Right forelimb (tissue), 1 donor: ENCODE measurements around the gene KDM4B.
"Not testable (repeated sequence)": the region's sequence is repeated elsewhere in the genome, so short reads cannot be mapped to it uniquely, and the experiment has no call there.

Experiments used
- DNase-seq: peaks from one replicate; pipeline ENCODE4 v3.0.0-alpha.2; 2018

KDM4B gene

DNA sequence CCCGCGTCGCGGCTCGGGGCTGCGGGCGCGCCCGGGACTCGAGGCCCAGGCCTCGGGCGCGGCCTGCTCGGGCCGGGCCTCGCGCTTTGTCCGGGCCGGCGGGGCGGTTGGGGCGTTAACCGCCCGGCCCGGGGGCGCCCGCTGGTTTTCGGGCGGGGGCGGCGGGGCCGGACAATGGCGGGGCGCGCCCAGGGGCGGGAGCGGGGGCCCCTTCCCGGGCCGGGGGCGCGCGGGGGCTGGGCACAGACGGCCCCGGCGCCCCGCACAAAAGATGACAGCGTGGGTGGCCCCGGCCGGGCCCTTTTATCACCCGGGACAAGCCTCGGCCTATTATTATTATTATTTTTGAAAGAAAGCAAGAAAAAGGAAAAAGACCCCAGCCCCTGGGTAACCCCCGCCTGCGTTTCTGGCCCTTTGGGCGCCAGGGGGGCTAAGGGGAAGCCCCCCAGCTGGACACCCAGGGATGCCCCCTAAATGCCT is 419 bp downstream of the KDM4B start:
- no peak for DNase-seq

DNA sequence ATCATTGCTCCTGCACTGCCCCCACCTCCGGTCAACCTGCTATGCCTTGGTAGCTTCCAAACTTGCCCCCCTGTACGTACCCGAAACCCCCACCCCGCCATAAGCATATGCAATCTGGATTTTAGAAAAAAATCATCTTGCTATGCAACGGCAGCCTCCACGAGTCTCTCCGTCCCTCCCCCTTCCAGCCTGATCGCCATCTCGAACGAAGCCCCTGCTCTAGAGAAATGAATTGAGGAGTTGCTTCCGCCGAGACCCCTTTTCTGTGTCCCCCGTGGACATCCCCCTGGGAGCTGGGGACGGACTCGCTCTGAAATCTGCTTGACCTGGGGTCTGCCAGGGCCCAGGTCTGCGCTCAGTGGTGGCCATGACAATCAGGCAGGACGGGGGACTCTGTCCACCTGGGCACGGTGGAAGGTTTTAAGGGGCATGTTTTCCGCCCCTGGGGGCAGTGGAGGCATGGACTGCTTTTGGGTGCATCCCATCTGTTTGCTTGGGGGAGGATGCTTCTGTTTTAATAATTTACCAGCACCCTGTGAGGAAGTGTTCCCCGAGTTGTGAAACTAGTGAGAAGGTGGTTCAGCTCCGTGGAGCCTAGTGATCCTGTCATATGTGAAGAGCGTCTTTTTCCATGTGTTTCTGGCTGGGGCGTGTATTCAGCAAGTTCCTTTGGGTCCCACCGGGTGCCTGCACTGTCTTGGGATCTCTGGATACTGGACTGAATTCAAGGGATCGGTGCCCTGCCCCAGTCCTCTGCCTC is 1.0 kb downstream of the KDM4B start:
- no peak for DNase-seq

DNA sequence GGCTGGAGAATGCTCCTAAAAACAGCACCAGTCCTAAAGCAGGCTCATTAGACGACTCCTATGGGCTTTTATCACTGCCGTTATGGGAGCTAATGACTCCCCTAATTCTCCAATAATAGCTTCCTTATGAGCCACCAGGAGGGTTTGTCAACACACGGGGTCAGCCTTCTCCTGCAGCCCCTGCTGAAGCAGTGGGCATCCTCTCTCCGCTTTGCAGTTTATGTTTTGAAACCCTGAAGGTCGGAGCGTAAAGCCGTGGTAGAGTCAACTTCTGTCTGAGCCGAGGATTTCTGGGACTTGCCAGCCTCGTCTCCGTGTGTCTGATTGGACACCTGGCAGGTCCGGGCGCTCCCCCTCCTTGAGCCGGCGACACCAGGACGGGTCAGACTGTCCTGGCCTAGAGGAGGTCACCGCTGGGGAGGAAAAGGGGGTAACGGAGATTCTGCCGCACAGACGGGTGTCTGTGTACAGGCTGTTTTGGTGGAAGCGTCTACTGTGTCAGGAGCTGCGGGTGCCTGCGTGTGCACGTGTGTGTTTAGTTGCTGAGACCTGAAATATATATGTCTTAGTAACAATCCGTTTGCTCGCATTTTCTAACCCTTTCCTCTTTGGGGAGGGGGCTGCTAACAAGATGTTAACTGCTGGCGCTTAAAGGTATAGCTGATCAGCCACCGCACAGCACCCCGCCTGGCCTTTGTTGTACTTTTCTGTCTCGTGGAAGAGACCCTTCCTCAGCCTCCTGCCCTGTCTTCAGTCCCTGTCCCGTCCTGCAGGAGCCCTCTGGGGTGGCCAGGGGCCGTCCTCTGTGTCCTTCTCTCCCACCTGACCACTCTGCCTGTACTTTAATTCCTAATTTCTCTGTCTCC is 1.9 kb downstream of the KDM4B start:
- no peak for DNase-seq

DNA sequence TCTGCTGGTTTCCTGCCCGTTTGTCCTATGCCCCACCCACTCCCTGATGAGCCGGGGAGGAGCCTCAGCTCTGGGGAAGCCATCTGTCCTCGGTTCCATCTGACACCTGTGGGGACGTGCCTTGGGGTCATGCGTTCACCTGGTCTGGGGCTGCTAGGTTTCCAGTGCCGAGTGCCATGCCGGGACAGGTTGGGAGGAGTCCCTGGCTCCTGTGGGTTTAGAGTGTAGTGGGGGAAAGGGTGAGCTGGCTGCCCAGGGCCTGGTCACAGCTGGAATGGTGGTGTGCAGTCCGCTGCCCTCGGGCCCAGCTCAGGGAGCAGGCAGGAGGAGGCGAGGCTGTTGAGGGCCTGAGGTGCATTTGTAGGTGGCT is 2.5 kb downstream of the KDM4B start:
- no peak for DNase-seq

DNA sequence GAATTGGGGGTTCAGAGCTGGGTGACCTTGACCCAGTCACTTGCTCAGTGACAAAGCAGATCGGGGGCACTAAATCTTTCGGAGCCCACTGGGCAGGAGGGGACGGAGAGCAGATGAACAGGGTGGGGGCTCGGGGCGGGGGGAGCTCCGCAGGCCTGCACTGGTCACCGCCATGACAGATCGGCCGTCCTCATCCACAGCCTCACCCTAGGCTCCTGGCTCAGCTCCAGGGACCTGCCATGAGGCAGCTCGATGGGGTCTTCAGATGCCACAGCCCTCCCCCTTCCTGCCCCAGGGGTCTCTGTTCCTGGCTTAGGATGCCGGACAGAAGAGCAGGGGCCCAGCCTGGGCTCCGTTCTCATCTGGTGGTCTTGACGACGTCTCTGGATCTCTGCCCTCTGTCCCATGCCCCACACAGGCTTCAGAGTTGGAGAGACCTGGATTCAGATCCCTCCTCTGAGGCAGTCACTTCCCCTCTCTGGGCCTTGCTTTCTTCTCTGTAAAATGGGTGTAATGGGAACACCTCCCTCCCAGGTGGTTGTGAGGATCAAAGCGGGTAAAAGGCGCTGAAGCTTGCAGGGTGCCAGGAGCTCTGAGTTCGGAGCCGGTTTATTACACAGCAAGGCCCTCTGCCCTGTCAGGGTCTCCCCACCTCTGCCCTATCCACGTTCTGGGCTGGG is 3.0 kb downstream of the KDM4B start:
- DNase-seq = no peak

DNA sequence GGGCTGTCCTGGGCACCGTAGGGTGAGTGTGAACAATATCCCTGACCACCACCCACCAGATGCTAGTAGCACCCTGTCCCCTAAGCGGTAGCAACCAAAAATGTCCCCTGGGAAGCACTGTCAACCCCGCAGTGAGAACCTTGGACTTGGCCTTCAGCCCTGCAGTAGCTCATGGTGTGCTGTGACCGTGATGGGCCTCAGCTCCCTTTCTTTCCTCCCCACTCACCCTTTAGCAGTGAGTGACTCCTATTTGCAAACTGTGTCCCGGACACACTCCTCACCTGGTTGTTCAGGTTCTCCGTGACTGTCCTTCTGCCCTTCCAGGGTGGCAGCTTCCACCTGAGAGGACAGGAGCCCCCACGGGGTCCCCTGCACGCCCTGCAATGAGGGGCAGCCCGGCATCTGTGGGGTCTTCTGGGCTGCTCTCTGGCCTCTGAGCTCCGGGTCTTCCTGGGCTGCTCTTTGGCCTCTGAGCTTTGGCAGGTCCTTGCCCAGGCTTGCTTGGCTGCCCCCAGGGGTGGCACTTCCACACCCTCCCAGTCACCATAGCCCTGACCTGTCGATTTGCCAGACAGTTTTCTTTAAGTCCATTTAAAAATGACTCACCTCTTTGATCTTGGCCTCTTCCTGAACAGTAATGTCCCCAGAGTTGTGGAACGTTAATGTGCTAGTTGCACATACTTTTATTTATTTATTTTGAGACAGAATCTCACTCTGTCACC is 3.8 kb downstream of the KDM4B start:
- no peak for DNase-seq

DNA sequence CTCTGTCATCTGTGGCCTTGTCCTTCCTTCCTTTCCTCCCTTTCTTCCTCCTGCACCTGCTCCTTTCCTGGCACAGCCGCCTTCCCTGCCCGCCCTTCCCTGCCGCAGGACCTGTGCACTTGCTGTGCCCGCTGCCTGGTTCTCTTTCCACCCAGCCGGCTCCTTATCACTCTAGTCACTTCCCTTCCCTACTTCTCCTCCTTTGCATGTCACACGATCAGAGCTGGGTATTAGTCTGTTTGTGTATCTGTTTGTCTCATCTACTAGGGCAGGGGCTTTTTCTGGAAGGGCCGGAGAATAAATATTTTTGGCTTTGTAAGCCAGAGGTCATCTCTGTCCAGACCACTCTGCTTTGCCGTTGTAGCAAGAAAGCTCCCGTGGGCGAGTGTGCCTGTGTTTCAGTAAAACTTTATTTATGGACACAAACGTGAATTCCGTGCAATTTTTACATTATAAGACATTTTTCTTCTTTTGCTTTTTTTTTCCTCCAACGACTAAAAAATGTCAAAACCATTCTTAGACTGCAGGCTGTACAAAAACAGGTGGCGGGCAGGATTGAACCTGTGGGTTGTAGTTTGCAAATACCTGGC is 6.1 kb downstream of the KDM4B start:
- DNase-seq = no peak

DNA sequence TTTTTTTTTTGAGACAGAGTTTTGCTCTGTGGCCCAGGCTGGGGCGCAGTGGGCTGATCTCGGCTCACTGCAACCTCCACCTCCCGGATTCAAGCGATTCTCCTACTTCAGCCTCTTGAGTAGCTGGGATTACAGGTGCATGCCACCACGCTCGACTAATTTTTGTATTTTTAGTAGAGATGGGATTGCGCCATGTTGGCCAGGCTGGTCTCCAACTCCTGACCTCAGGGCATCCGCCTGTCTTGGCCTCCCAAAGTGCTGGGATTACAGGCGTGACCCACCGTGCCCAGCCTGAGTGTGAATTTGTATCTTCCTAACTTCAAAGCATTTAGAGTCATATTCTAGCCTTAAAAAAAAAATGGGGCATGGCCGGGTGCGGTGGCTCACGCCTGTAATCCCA is 6.7 kb downstream of the KDM4B start:
- DNase-seq = not testable (repeated sequence)

DNA sequence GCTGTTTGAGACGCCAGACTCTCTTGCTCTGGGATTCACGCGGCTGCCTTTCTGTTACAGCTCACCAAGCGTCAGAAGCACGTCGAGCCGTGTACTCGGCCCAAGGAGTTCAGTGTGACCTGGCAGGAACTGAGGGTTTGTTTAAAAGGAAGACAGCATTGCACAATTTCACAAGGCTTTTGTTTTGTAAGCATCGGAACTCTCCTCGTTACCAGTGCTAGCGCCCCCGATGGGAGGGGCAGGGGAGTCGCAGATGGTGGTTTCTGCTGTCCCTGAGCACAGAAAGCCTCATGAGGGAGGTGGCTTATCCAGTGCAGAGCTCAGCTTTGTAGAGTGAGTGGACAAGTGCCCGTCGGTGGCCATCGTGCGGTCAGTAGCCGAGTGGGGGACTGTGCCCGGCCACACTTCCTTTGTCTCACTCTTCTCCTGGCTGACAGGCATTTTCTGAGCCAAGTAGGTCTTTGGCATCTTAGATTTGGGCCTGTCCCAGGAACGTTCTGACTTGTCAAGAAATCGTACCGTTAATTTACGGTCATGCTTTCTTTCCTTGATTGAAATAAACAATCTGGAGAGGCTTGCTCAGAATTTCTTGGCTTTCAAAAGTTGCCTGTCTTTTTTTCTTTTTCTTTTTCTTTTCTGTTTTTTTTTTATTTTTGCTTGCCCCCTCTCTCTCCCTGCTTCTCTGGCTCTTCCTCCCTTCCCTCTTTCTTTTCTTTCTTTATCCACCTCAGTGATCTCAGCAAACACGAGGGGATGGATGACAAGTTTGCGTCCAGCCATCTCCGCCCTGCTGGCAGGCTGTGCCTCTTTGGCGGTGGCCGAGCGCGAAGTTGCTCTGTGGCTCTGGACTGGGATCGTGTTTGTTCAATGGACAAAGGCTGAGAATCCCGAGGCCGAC is 7.7 kb downstream of the KDM4B start:
- no peak for DNase-seq

DNA sequence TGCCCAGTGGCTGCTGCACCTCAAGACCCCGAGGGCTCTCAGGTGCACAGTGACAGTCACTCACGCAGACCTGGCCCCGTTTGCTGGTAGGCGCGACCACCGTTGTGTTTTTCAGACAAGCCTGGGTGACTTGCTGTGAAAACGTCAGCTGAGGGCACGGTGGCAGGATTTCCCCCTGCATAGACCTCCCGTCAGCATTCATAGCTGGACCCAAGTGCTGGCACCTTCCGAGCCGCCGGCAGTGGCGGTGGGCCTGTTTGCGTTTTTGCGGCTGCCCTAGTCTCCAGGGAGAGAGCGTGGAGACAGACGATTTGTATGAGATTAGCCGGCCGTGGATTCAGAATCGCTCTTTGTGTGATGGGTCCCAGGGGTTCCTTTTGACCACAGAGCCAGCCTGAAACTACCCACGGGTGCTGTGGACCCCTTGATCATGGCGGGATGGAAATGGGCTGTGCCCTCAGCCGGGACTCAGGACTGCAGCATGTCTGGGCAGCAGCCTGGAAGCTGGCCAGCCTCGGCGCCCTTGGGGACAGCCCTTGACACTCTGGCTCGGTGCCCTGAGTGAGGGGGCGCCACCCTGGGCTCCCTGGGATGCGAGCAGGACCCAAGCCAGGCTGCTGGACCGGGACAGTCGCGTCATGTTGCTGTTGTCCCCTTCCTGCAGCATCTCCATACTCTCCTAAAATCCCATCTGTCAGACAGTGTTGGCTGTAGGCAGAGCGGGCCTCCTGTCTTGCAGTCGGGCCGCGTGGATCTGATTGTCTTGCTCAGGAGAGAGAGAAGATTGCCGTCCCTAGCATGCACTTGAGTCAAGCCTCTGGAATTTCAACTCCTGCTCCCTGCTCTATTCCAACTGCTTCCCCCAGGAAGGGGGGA is 8.6 kb downstream of the KDM4B start:
- no peak for DNase-seq

DNA sequence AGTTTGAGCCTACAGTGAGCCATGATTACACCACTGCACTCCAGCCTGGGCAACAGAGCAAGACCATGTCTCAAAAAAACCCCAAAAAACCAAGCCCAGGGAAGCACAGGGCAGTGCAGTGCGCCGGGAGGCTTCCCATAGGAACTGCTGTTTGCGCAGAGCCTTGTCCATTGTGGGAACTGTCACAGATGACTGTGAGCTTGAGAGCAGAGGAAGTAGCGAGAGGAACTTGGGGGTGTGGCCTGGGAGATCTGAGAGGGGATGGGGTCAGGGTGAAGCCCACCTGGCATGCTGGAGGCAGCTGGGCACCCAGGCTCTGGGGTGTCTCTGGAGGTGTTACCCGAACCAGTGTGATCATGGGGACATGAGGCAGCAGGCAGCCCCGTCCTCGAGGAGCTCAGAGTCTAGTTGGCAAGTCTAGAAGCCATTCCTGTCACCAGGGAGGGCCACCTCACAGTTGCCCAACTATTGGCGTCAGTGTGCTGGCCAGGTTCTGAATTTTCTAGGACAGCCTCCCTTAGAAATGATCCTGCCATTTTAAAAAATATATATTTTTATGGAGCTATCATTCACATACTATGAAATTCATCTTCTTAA is 10.4 kb downstream of the KDM4B start:
- DNase-seq = no peak

DNA sequence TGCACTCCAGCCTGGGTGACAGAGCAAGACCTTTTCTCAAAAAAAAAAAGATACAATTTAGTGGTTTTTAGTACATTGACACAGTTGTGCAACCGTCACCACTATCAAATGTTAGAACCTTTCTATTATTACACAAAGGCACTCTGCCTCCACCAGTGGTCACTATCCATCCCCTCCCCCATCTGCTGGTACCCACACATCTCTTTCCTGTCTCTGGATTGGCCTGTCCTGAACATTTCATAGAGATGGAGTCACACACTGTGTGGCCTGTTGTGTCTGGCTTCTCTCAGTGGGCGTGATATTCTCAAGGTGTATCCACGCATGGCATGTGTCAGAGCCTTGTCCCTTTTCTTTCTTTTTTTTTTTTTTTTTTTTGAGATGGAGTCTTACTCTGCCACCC is 11.2 kb downstream of the KDM4B start:
- no peak for DNase-seq

DNA sequence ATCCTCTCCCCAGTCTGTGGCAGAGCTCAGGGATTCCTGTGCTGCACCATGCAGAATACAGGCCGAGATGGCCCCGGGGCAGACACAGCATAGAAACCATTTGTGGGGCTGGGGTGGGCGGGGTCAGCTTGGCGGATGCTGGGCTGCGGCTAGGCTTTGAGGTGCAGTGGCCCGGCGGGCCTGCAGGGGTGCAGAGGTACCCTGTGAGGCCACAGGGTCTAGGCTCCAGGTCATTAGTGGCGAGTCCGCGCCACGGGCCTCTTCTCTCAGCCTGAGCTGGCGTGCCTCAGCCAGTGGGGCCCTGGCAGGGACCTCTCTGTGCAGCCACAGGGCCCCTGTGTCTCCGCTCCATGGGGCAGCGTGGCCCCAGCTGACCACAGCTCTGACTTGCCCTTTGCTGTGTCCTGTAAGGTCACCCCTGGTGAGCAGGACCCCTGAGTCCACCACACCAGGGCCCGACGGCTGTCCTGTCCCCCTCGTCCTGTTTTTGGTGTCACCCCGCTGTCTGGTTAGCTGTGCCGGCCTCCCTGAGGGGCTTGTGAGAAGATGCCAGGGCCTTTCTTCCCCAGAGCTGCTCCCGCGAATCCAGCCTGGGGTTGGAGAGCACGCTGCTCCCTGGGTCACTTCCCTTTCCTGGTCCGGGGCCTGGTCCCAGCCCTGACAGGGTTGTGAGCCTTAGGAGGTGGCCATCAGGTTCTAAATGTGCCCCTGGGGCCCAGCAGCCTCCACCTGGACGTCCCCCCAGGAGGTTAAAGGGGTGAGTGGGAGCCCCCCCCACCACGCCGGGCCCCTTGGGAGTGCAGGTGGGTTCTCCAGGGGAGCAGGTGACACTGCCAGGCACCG is 12.1 kb downstream of the KDM4B start:
- DNase-seq = no peak

DNA sequence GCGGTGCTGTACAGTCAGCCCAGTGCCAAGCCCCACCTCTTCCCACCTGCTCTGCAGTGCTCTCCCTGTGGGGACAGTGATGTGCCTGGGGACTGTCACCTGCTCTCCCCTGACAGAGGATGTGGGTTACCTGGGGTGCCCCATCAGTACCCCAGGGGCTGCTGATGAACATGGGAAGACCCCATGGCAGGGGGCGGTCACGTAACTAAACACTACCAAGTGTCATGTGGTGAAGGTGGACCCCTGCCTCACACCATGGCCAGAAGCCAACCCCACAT is 12.7 kb downstream of the KDM4B start:
- DNase-seq = no peak

DNA sequence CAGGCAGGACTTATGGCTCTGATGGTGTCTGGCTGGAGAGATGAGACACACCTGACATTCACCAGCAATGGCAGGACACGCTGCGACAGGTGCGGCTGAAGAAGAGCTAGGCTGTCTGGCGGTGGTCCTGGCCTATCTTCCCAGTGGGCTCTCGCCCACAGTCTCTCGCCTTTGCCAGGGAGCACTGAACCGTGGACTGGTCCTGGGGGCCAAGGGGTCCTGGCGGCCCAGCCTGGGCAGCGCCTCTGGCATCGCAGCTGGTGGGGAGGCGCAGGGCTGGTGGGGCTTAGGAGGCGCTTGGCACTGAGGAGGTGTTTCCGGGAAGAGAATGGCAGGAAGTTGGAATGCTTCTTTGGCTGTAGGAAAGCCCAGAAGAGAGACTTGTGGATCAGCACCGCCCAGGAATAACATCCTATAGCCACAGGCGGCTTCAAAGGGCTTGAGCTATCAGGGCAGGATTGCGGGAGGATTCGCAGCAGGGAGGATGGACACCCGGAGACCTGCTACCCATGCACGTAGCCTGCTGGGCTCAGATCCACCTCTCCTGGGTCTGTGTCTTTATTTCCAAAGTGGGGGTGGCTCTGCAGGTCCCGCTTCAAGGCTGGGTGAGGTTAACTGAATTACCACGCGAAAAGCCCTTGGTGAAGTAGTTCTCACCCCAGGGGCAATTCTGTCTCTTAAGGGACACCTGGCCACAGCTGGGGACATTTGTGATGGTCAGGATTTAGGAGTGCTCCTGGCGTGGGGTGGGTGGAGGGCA is 14.6 kb downstream of the KDM4B start:
- DNase-seq = no peak

DNA sequence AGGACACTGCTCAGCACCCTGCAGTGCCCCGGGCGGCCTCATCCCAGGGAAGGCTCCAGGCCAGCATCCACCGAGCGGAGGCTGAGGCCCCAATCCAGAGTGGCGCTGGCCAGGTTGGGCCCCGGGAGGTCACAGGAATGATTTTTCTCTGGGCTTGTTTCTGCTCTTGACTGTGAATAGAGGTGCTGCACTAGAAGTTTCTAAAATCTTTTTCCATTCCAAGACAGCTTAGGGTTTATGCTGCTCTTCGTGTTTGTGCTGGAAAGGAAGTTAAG is 15.1 kb downstream of the KDM4B start:
- no peak for DNase-seq

DNA sequence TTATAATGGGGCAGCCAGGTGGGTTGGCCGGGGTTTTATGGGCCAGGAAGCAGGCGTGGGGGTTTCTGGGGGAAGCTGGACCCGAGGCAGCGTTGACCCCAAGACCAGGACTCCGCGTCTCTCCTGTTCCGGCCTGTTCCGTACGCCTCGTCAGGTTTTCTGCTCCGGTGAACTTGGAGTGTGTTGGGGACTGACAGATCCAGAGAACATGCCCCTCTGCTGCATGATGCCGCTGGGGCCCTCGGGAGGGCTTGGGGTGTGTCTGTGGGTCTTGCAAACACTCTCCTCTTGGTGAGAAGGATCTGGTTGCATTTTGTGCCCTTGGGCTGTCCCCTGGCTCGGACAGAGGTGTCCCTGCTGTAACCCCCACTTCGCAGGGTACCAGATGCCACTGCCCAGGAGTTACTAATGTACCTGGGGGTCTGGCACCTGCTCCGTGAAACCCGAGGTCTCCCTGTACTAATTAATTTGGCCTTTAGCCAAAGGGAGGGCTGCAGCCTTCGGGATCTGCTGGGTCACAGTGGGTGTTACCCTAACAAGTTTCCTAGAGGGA is 15.6 kb downstream of the KDM4B start:
- DNase-seq = no peak

DNA sequence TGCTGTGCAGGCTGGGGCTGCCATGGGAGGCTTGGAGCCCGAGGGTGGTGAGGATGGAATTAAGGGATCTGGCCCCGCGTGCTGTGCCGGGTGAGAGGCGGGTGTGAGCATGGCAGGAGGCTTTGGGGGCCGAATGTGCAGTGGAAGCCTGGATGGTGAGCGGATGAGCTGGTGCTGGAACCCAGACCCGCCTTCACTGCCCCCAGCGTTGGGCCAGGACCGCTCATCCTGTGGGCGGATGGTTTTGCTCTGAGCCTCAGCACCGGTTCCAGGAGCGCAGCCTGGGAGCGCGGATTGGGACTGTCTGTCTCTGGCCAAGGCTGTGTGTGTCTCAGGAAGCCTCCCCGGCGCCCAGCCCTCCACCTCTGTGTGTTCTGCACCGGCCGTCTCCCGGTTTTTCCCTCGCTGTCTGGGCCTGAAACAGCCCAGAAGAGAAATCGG is 16.7 kb downstream of the KDM4B start:
- no peak for DNase-seq
